ENCODE measurements around the gene PI16. TPM values are rescaled to one million over a fixed set of nuclear protein-coding genes. Genes with fewer than 3 reads are reported as not detected.

PI16 gene
- polyA plus RNA-seq, 1 donor (not counting 4 experiments of a cell fraction or from before 2014, with no cell fraction given), result not detected

GRCh38 chr6:36930483-36930882, 24.1 kb upstream of the PI16 start:
- Histone ChIP-seq H3K27me3 (ENCODE audit: control insufficient read depth, extremely low read depth, insufficient read depth, low read length) (no peaks in the 10 kb centered on the region), H2AFZ (ENCODE audit: control insufficient read depth, low read length) (no peak overlapping the region), H3K36me3 (ENCODE audit: control insufficient read depth in 2 of 2, extremely low read depth in 1 of 2, insufficient read depth in 2 of 2, low read length in 2 of 2) (no peaks in the 10 kb centered on the region), H3K4me3 (ENCODE audit: control insufficient read depth in 2 of 3, extremely low read depth in 1 of 3, insufficient read depth in 2 of 3, low read depth in 1 of 3, low read length in 3 of 3) (no peak overlapping the region), H3K9me1 (ENCODE audit: control insufficient read depth, extremely low read depth, insufficient read depth, low read length) (no peaks in the 10 kb centered on the region), H3K27ac (ENCODE audit: control insufficient read depth, insufficient read depth, low read length) (no peak overlapping the region), H3K4me2 (ENCODE audit: control insufficient read depth, extremely low read depth, insufficient read depth, low read depth, low read length) (no peak overlapping the region), H3K9ac (ENCODE audit: control insufficient read depth, extremely low read depth, insufficient read depth, low read length) (no peak overlapping the region), H4K20me1 (ENCODE audit: control insufficient read depth, extremely low read depth, insufficient read depth, low read length) (no peaks in the 10 kb centered on the region), H3K9me3 (ENCODE audit: control insufficient read depth, low read depth, low read length) (no peaks in the 10 kb centered on the region), H3K79me2 (ENCODE audit: control insufficient read depth, insufficient read depth, low read length) (no peaks in the 10 kb centered on the region), H3K4me1 (ENCODE audit: control insufficient read depth, extremely low read depth, insufficient read depth, low read length) (peaks cover 12% of the 10 kb centered on the region)
- TF ChIP-seq, protein P1, sequence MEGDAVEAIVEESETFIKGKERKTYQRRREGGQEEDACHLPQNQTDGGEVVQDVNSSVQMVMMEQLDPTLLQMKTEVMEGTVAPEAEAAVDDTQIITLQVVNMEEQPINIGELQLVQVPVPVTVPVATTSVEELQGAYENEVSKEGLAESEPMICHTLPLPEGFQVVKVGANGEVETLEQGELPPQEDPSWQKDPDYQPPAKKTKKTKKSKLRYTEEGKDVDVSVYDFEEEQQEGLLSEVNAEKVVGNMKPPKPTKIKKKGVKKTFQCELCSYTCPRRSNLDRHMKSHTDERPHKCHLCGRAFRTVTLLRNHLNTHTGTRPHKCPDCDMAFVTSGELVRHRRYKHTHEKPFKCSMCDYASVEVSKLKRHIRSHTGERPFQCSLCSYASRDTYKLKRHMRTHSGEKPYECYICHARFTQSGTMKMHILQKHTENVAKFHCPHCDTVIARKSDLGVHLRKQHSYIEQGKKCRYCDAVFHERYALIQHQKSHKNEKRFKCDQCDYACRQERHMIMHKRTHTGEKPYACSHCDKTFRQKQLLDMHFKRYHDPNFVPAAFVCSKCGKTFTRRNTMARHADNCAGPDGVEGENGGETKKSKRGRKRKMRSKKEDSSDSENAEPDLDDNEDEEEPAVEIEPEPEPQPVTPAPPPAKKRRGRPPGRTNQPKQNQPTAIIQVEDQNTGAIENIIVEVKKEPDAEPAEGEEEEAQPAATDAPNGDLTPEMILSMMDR (optimal IDR thresholded peaks at IDR 0.05 in 1 of 3, IDR thresholded peaks at IDR 0.05 in 1 of 3, conservative IDR thresholded peaks at IDR 0.05 in 1 of 3; ENCODE audit: extremely low read depth in 1 of 3, insufficient read depth in 2 of 3, low read length in 3 of 3), result no peak
- no peak for TF ChIP-seq EZH2 (IDR thresholded peaks at IDR 0.05; ENCODE audit: low read length)
- dilution Hi-C loops (cut with MboI; ENCODE audit: extremely low pct_ligation_motif_present, low sequenced_read_pairs), result no loop called here
- DNase-seq (ENCODE audit: low read depth, low spot score) (no peak), FAIRE-seq (no peak)

DNA sequence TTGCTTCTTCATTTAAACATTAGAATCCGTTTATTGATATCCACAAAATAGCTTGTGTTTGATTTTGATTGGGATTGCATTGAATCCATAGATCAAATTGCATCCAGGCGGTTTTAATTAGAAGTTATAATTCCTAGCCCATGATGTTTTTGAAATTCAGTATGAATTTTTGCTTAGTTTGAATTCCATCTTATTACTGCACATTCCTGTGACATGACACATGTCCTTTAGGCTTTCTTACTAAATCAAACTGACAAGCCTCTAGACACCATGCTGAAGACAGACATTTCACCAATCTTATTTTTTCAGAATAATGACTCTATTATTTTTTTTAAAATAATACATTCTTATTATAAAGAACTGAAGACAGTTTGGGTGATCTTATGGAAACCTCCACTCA, 21.4 kb upstream of the PI16 start:
- no peaks in the 10 kb centered on the region for H3K9me1 ChIP-seq (ENCODE audit: control insufficient read depth, extremely low read depth, insufficient read depth, low read length)
- no peak overlapping the region for H3K4me3 ChIP-seq (ENCODE audit: control insufficient read depth in 2 of 3, extremely low read depth in 1 of 3, insufficient read depth in 2 of 3, low read depth in 1 of 3, low read length in 3 of 3)
- DNase-seq (ENCODE audit: low read depth, low spot score) (no peak), FAIRE-seq (peak; percentile 46)
- H3K4me1 ChIP-seq (ENCODE audit: control insufficient read depth, extremely low read depth, insufficient read depth, low read length), result peaks cover 12% of the 10 kb centered on the region
- TF ChIP-seq EZH2 (IDR thresholded peaks at IDR 0.05; ENCODE audit: low read length), result no peak
- TF ChIP-seq, protein P1 (optimal IDR thresholded peaks at IDR 0.05 in 1 of 3, IDR thresholded peaks at IDR 0.05 in 1 of 3, conservative IDR thresholded peaks at IDR 0.05 in 1 of 3; ENCODE audit: extremely low read depth in 1 of 3, insufficient read depth in 2 of 3, low read length in 3 of 3), result no peak
- H3K27me3 ChIP-seq (ENCODE audit: control insufficient read depth, extremely low read depth, insufficient read depth, low read length), result no peaks in the 10 kb centered on the region
- no peaks in the 10 kb centered on the region for H4K20me1 ChIP-seq (ENCODE audit: control insufficient read depth, extremely low read depth, insufficient read depth, low read length)
- no peak overlapping the region for H3K9ac ChIP-seq (ENCODE audit: control insufficient read depth, extremely low read depth, insufficient read depth, low read length)
- dilution Hi-C loops (cut with MboI; ENCODE audit: extremely low pct_ligation_motif_present, low sequenced_read_pairs), result no loop called here
- no peak overlapping the region for H3K4me2 ChIP-seq (ENCODE audit: control insufficient read depth, extremely low read depth, insufficient read depth, low read depth, low read length)
- no peak overlapping the region for H2AFZ ChIP-seq (ENCODE audit: control insufficient read depth, low read length)
- H3K36me3 ChIP-seq (ENCODE audit: control insufficient read depth in 2 of 2, extremely low read depth in 1 of 2, insufficient read depth in 2 of 2, low read length in 2 of 2), result no peaks in the 10 kb centered on the region
- no peak overlapping the region for H3K27ac ChIP-seq (ENCODE audit: control insufficient read depth, insufficient read depth, low read length)
- H3K79me2 ChIP-seq (ENCODE audit: control insufficient read depth, insufficient read depth, low read length), result no peaks in the 10 kb centered on the region
- H3K9me3 ChIP-seq (ENCODE audit: control insufficient read depth, low read depth, low read length), result no peaks in the 10 kb centered on the region

Data from keratinocyte (primary cell).